Hepatocyte (in vitro differentiated cells): ENCODE data around the gene MRPL38.

ENCODE experiments used
- EZH2 ChIP-seq: fragments of 200-600 bp; sonication (generic); IDR thresholded peaks from 2 replicates; pipeline ENCODE4 v1.6.1; 2016; ENCODE audit warnings: antibody characterized with exemption, mild to moderate bottlenecking, borderline replicate concordance
- TF ChIP-seq, protein P1 (sequence below): fragments of 200-600 bp; sonication (generic); IDR thresholded peaks from 2 replicates; pipeline ENCODE4 v1.5.1; 2016; ENCODE audit warnings: antibody characterized with exemption, mild to moderate bottlenecking; ENCODE audit not compliant: poor library complexity

DNA sequence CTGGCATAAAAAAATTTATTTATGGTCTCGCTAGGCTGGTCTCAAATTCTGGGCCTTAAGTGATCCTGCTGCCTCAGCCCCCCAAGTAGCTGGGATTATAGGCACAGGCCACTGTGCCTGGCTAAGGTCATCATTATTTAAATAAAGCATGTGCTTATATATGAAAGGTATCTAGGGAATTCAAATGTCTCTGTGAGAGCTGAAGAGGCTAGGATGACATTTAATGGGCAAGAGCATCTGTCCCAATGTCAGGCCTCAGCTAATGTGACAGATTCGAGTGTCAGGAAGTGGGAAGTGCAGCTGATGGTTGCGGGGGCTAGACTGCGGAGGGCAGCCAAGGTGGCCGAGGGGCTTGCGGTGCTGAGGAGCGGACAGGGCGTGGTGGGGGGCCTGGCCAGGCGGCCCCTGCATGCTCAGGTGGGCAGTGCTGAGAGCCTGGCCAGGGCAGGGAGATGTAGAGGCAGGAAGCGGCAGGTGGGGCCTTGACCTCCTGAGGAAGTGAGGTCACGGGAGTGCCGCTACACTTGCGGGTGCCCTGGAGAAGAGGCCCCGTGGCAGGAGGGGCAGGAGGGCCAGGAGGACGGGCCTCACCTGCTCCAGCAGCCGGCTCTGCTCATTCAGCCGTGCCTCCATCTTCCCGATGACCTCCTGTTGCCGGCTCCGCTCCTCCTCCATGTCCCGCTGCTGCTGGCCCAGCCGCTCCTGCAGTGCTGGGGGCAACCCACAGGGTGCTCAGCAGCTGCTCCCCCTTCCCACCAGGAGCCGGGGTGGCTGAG is 12.6 kb upstream of the MRPL38 start:
- TF ChIP-seq, protein P1, sequence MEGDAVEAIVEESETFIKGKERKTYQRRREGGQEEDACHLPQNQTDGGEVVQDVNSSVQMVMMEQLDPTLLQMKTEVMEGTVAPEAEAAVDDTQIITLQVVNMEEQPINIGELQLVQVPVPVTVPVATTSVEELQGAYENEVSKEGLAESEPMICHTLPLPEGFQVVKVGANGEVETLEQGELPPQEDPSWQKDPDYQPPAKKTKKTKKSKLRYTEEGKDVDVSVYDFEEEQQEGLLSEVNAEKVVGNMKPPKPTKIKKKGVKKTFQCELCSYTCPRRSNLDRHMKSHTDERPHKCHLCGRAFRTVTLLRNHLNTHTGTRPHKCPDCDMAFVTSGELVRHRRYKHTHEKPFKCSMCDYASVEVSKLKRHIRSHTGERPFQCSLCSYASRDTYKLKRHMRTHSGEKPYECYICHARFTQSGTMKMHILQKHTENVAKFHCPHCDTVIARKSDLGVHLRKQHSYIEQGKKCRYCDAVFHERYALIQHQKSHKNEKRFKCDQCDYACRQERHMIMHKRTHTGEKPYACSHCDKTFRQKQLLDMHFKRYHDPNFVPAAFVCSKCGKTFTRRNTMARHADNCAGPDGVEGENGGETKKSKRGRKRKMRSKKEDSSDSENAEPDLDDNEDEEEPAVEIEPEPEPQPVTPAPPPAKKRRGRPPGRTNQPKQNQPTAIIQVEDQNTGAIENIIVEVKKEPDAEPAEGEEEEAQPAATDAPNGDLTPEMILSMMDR = no peak
- TF ChIP-seq EZH2 = no peak
